Left lung (tissue), 10 donors: ENCODE data around the gene DNASE1L1. TPM values are rescaled to one million over a fixed set of nuclear protein-coding genes. Genes with fewer than 3 reads are reported as not detected.

ENCODE experiments used
- ATAC-seq: fragments of 200-7000 bp; cut with Tn5 transposase; one replicate; pipeline ENCODE4 v1.9.1; 2020; ENCODE audit warnings: moderate library complexity
- DNase-seq, 4 donors: peaks; one replicate each; pipeline ENCODE4 v3.0.0-alpha.2; 2013 to 2020
- H3K27ac ChIP-seq, 2 donors: fragments of 200-600 bp; sonication (generic) in 1 of 2; one replicate each; pipeline versions ENCODE4 v1.5.0 to v1.8.0; 2020 to 2021
- H3K27me3 ChIP-seq, 2 donors: fragments of 200-600 bp; sonication (generic) in 1 of 2; one replicate each; pipeline versions ENCODE4 v1.5.0 to v1.8.0; 2020 to 2021
- H3K36me3 ChIP-seq, 2 donors: fragments of 200-600 bp; sonication (generic) in 1 of 2; one replicate each; pipeline versions ENCODE4 v1.5.0 to v1.8.0; 2020 to 2021
- H3K4me1 ChIP-seq, 2 donors: fragments of 200-600 bp; one replicate each; pipeline ENCODE4 v1.8.0; 2021
- H3K4me3 ChIP-seq, 2 donors: fragments of 200-600 bp; sonication (generic) in 1 of 2; one replicate each; pipeline versions ENCODE4 v1.5.0 to v1.8.0; 2020 to 2021; ENCODE audit warnings: mild to moderate bottlenecking in 1 of 2
- H3K9me3 ChIP-seq, 2 donors: fragments of 200-600 bp; sonication (generic) in 1 of 2; one replicate each; pipeline versions ENCODE4 v1.5.0 to v1.8.0; 2020 to 2021
- CTCF ChIP-seq, 2 donors: fragments of 200-600 bp; sonication (generic) in 1 of 2; IDR thresholded peaks; one replicate each; pipeline versions ENCODE4 v1.5.0 to v1.8.0; 2021; ENCODE audit warnings: antibody characterized with exemption in 2 of 2
- intact Hi-C, 2 donors: fragments of 100-400 bp; cut with DNase I; formaldehyde crosslinking; loops; one replicate each; pipeline versions ENCODE4 v1.11.2 to v1.14.2; 2022
- polyA plus RNA-seq, 6 donors: library from polyadenylated mRNA; unstranded; fragments of 120-200 nt; gene quantifications; one replicate each; pipeline ENCODE4 v1.2.1, GENCODE V29; 2013; ENCODE audit not compliant: insufficient read length in 6 of 6
- total RNA-seq, 2 donors: library from RNA; stranded (reverse); fragmentation: NEBNext Ultra II Directional; extraction: Animal tissue kit (Norgen Biotek cat#: 25700); gene quantifications; one replicate each; pipeline ENCODE4 v1.2.1, GENCODE V29; 2021
- donor health status: DM: no; HTN: yes; CAD: no.
- donor health status: DM: no; HTN: no; CAD: no.

DNASE1L1 gene
- total and polyA plus RNA-seq, 8 donors: 8.8 to 36.1 (median 10.4) TPM

DNA sequence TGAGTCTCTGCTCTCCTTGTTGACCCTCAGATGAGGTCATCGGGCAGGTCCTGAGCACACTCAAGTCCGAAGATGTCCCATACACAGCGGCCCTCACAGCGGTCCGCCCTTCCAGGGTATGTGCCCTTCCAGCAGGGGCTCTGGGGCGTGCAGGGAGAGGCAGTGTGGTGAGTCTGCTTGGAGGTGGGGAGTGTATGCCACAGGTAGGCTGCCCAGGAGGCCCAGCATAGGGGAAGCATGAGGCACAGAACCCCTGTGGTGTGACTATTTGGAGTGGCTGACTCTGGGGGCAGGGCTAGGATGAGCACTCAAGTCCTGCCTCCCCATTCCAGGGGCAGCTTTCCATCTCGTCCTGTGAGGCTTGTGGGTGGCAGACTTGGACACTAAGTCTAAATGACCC, 24.6 kb upstream of the DNASE1L1 start:
- TF ChIP-seq CTCF (IDR thresholded peaks at IDR 0.05): no peak
- H3K9me3 ChIP-seq: no peaks in the 10 kb centered on the region
- peaks cover 0 to 44% of the 10 kb centered on the region in 2 donors for H3K36me3 ChIP-seq
- ATAC-seq (no peak), DNase-seq (no peak)
- H3K27ac ChIP-seq: no peak overlapping the region
- intact Hi-C loops: no loop called here
- H3K4me1 ChIP-seq: peaks cover 0 to 35% of the 10 kb centered on the region in 2 donors
- no peaks in the 10 kb centered on the region for H3K27me3 ChIP-seq
- H3K4me3 ChIP-seq: no peak overlapping the region

DNA sequence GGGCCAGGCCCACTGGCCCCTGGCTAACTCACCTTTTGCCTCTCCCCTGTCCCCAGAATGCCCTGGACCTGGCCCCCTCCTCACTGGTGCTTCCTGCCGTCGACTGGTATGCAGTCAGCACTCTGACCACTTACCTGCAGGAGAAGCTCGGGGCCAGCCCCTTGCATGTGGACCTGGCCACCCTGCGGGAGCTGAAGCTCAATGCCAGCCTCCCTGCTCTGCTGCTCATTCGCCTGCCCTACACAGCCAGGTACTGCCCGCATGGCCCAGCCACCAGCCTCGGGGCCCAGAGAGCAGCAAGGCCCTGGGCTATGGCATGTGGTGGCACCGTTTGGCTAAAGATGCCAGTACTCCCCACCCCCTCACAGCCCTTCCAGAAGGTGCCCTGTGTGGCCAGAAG, 23.2 kb upstream of the DNASE1L1 start:
- Histone ChIP-seq H3K4me3 (no peak overlapping the region), H3K27ac (peak overlapping the region in 1 of 2 donors; percentile 80), H3K27me3 (no peaks in the 10 kb centered on the region), H3K9me3 (no peaks in the 10 kb centered on the region), H3K36me3 (peaks cover 0 to 44% of the 10 kb centered on the region in 2 donors), H3K4me1 (peaks cover 0 to 37% of the 10 kb centered on the region in 2 donors)
- no peak for TF ChIP-seq CTCF (IDR thresholded peaks at IDR 0.05)
- intact Hi-C loops: no loop called here
- ATAC-seq (no peak), DNase-seq (no peak)

DNA sequence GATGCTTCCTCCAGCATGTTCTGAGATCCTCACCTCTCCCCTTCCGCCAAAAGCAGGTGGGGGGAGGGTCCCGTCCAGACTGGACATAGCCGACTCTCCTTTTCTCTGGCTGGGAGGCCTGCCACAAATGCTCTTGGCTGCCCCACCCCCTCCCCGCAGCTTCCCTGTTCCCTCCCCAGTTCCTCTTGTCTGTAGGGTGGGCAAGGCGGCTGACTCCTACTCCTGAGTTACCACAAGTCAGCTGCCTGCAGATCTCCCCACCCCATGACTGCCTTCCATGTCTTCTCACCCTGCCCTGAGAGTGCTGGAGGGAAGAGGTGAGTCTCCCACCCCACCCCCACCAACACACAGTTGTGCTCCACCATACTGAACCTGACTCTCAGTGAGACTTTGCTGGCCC, 22.3 kb upstream of the DNASE1L1 start:
- Histone ChIP-seq H3K27ac (peak overlapping the region; percentile 39 to 80), H3K27me3 (no peaks in the 10 kb centered on the region), H3K4me3 (peak overlapping the region in 1 of 2 donors; percentile 80), H3K4me1 (peaks cover 0 to 41% of the 10 kb centered on the region in 2 donors), H3K9me3 (no peaks in the 10 kb centered on the region), H3K36me3 (peaks cover 0 to 44% of the 10 kb centered on the region in 2 donors)
- TF ChIP-seq CTCF (IDR thresholded peaks at IDR 0.05): no peak
- intact Hi-C loops: no loop called here
- ATAC-seq (peak; percentile 5), DNase-seq (peak in 1 of 4 donors; percentile 71)

- no peaks in the 10 kb centered on the region for H3K9me3 ChIP-seq
- peaks cover 0 to 43% of the 10 kb centered on the region in 2 donors for H3K36me3 ChIP-seq
- peaks cover 0 to 37% of the 10 kb centered on the region in 2 donors for H3K4me1 ChIP-seq
- DNase-seq: no peak
- ATAC-seq: no peak
- peak overlapping the region; percentile 39 to 80 for H3K27ac ChIP-seq
- peak overlapping the region in 1 of 2 donors; percentile 80 for H3K4me3 ChIP-seq
- intact Hi-C loops: no loop called here
- TF ChIP-seq CTCF (IDR thresholded peaks at IDR 0.05): no peak
- no peaks in the 10 kb centered on the region for H3K27me3 ChIP-seq
Observed at GRCh38 chrX:154430916-154431315, 21.9 kb upstream of the DNASE1L1 start.

DNA sequence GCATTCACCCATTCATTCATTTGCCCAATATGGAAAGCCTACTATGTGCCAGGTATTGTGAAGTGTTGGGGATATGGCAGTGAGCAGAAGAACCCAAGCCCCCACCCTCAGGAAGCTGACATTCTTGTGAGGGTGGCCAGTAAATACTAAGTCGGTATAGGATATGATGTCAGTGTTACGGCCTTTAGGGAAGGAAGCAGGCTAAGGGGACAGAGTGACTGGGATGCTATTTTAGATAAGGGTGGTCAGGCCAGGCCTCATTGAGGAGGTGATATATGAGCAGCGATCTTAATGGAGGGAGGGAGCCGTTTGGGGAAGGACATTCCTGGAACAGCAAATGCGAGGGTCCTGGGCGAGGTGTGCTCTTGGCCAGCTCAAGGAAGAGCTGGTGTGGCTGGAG, 21.4 kb upstream of the DNASE1L1 start:
- TF ChIP-seq CTCF (IDR thresholded peaks at IDR 0.05): no peak
- Histone ChIP-seq H3K9me3 (no peaks in the 10 kb centered on the region), H3K27ac (peak overlapping the region; percentile 39 to 80), H3K4me3 (peak overlapping the region in 1 of 2 donors; percentile 80), H3K27me3 (no peaks in the 10 kb centered on the region), H3K36me3 (peaks cover 0 to 38% of the 10 kb centered on the region in 2 donors), H3K4me1 (peaks cover 0 to 35% of the 10 kb centered on the region in 2 donors)
- no peak for ATAC-seq
- no peak for DNase-seq
- intact Hi-C loops: no loop called here
